ENCODE measurements around the gene ANO8.

Gene ANO8

GRCh38 chr19:17341845-17342244, 7.2 kb upstream of the ANO8 start:
- DNase-seq, result no peak

GRCh38 chr19:17341386-17341785, 6.7 kb upstream of the ANO8 start:
- no peak for DNase-seq

GRCh38 chr19:17340871-17341357, 6.3 kb upstream of the ANO8 start:
- no peak for DNase-seq

- no peak for DNase-seq
Observed at GRCh38 chr19:17340302-17340870, 5.7 kb upstream of the ANO8 start.

GRCh38 chr19:17339088-17339741, 4.6 kb upstream of the ANO8 start:
- DNase-seq, result peak; percentile 31

- no peak for DNase-seq
Observed at GRCh38 chr19:17338433-17339078, 3.9 kb upstream of the ANO8 start.

- peak; percentile 32 for DNase-seq
Observed at GRCh38 chr19:17337675-17338432, 3.2 kb upstream of the ANO8 start.

- peak; percentile 95 for DNase-seq
Observed at GRCh38 chr19:17336872-17337674, 2.4 kb upstream of the ANO8 start, which contains the start of gene GTPBP3. GTPBP3 (plus strand) TSS chr19:17337553; CDS start chr19:17337612, 59 bp downstream.

- DNase-seq, result no peak
Observed at GRCh38 chr19:17335575-17335974, 920 bp upstream of the ANO8 start.

GRCh38 chr19:17333611-17334413, 843 bp downstream of the ANO8 start:
- DNase-seq, result peak; percentile 66

- peak; percentile 34 for DNase-seq
Observed at GRCh38 chr19:17332677-17333581, 1.7 kb downstream of the ANO8 start.

- no peak for DNase-seq
Observed at GRCh38 chr19:17332360-17332676, 2.3 kb downstream of the ANO8 start.

- DNase-seq, result no peak
Observed at GRCh38 chr19:17331045-17331558, 3.6 kb downstream of the ANO8 start.

GRCh38 chr19:17330262-17331044, 4.2 kb downstream of the ANO8 start:
- DNase-seq, result no peak

GRCh38 chr19:17329366-17330261, 5.0 kb downstream of the ANO8 start:
- no peak for DNase-seq

GRCh38 chr19:17328517-17329365, 5.9 kb downstream of the ANO8 start:
- DNase-seq, result peak; percentile 41
